ENCODE measurements around the gene CLRN2. TPM values are rescaled to one million over a fixed set of nuclear protein-coding genes. Genes with fewer than 3 reads are reported as not detected.

The CLRN2 gene
- total and polyA plus RNA-seq, 2 donors (not counting 3 experiments of a cell fraction or from before 2014, with no cell fraction given), result not detected

- H3K9me3 ChIP-seq (replicated peaks; ENCODE audit: control insufficient read depth, insufficient read depth, low read length), result no peaks in the 10 kb centered on the region
- no peak overlapping the region for H3K9ac ChIP-seq (replicated peaks; ENCODE audit: extremely low read depth, insufficient read depth, low read length)
- H3K36me3 ChIP-seq (ENCODE audit: control insufficient read depth in 2 of 2, extremely low read depth in 1 of 2, insufficient read depth in 2 of 2, low read length in 2 of 2), result no peaks in the 10 kb centered on the region
- H3K9me1 ChIP-seq (replicated peaks; ENCODE audit: control insufficient read depth, extremely low read depth, insufficient read depth, low read length), result no peaks in the 10 kb centered on the region
- FAIRE-seq, result no peak
- dilution Hi-C loops (cut with MboI; ENCODE audit: extremely low pct_ligation_motif_present, low sequenced_read_pairs) (no loop called here), intact Hi-C loops (cut with micrococcal nuclease) (no loop called here)
- no peaks in the 10 kb centered on the region for H4K20me1 ChIP-seq (replicated peaks; ENCODE audit: control insufficient read depth, extremely low read depth, insufficient read depth, low read length)
- no peak for TF ChIP-seq JUN (IDR thresholded peaks at IDR 0.05; ENCODE audit: borderline replicate concordance, insufficient read depth, insufficient read length, low read depth)
- TF ChIP-seq MYC (IDR thresholded peaks at IDR 0.05; ENCODE audit: low read depth, low read length), result no peak
- no peak for TF ChIP-seq CTCF (IDR thresholded peaks at IDR 0.05; ENCODE audit: extremely low read depth in 1 of 2, insufficient read depth in 1 of 2, low read depth in 1 of 2, low read length in 2 of 2)
- TF ChIP-seq GATA2 (IDR thresholded peaks at IDR 0.05; ENCODE audit: insufficient read depth, insufficient read length, low read depth, low read length), result no peak
- TF ChIP-seq, protein P1, sequence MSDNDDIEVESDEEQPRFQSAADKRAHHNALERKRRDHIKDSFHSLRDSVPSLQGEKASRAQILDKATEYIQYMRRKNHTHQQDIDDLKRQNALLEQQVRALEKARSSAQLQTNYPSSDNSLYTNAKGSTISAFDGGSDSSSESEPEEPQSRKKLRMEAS (IDR thresholded peaks at IDR 0.05; ENCODE audit: insufficient read depth, insufficient read length), result no peak
- no peak for TF ChIP-seq POLR2A (IDR thresholded peaks at IDR 0.05; ENCODE audit: low read depth, low read length)
- no peak for TF ChIP-seq FOS (IDR thresholded peaks at IDR 0.05; ENCODE audit: borderline replicate concordance, insufficient read depth, low read length)
- no TSS peak for BruUV-seq (replicated peaks)
- peak; percentile 11 for DNase-seq (ENCODE audit: low read depth, low spot score)
- H3K79me2 ChIP-seq (ENCODE audit: control insufficient read depth, insufficient read depth, low read length), result no peaks in the 10 kb centered on the region
- H3K27ac ChIP-seq (ENCODE audit: insufficient read depth, low read depth, low read length), result no peak overlapping the region
- H3K4me1 ChIP-seq (ENCODE audit: control insufficient read depth, extremely low read depth, insufficient read depth, low read length), result peaks cover 4% of the 10 kb centered on the region
- no peak overlapping the region for H2AFZ ChIP-seq (ENCODE audit: low read depth, low read length)
- H3K4me2 ChIP-seq (ENCODE audit: insufficient read depth, low read length), result no peak overlapping the region
- ChIA-PET CTCF (interaction anchor here (1.7 kb wide), 1 partner anchor 91 kb away, joined by 4 read pairs; no protein-coding TSS in a partner anchor), POLR2A (no interaction called here)
- H3K4me3 ChIP-seq (replicated peaks in 1 of 3; ENCODE audit: insufficient read depth in 1 of 3, low read depth in 1 of 3, low read length in 3 of 3), result no peak overlapping the region
- H3K27me3 ChIP-seq (ENCODE audit: control insufficient read depth in 2 of 2, insufficient read depth in 2 of 2, low read length in 2 of 2), result peaks cover 2 to 3% of the 10 kb centered on the region in 2 experiments
Observed at GRCh38 chr4:17544831-17545234, 29.9 kb downstream of the CLRN2 start.
